Heart right ventricle (tissue), 16 donors: ENCODE data around the gene PGRMC2. TPM values are rescaled to one million over a fixed set of nuclear protein-coding genes. Genes with fewer than 3 reads are reported as not detected.

ENCODE experiments used
- ATAC-seq, 8 donors: fragments of 200-7000 bp; cut with Tn5 transposase; one replicate each; pipeline ENCODE4 v1.9.1; 2020; ENCODE audit warnings: mild to moderate bottlenecking in 8 of 8, moderate library complexity in 8 of 8, moderate number of reproducible peaks in 1 of 8
- DNase-seq, 2 donors: peaks; one replicate each; pipeline ENCODE4 v3.0.0-alpha.2; 2020
- H3K27ac ChIP-seq, 10 donors: fragments of 200-600 bp; sonication (generic) in 2 of 10; one replicate each; pipeline versions ENCODE4 v1.5.0 to v1.8.0; 2020 to 2022; ENCODE audit warnings: mild to moderate bottlenecking in 3 of 10
- H3K27me3 ChIP-seq, 7 donors: fragments of 200-600 bp; one replicate each; pipeline ENCODE4 v1.8.0; 2021 to 2022; ENCODE audit warnings: mild to moderate bottlenecking in 2 of 7
- H3K36me3 ChIP-seq, 9 donors: fragments of 200-600 bp; sonication (generic) in 1 of 9; one replicate each; pipeline versions ENCODE4 v1.5.0 to v1.8.0; 2020 to 2022; ENCODE audit warnings: mild to moderate bottlenecking in 2 of 9
- H3K4me1 ChIP-seq, 9 donors: fragments of 200-600 bp; sonication (generic) in 1 of 9; one replicate each; pipeline versions ENCODE4 v1.5.0 to v1.8.0; 2020 to 2022; ENCODE audit warnings: mild to moderate bottlenecking in 4 of 9
- H3K4me3 ChIP-seq, 10 donors: fragments of 200-600 bp; sonication (generic) in 2 of 10; one replicate each; pipeline versions ENCODE4 v1.5.0 to v1.8.0; 2020 to 2022; ENCODE audit warnings: mild to moderate bottlenecking in 7 of 10, moderate library complexity in 2 of 10
- H3K9me3 ChIP-seq, 11 donors: fragments of 200-600 bp in 10 of 11; sonication (generic) in 2 of 11; one replicate each; pipeline versions ENCODE4 v1.5.0 to v1.8.0; 2013 to 2022; ENCODE audit warnings: mild to moderate bottlenecking in 2 of 11, control low read depth in 1 of 11, moderate library complexity in 1 of 11
- CTCF ChIP-seq, 9 donors: fragments of 200-600 bp; sonication (generic) in 2 of 9; IDR thresholded peaks; one replicate each; pipeline versions ENCODE4 v1.5.0 to v1.8.0; 2021 to 2022; ENCODE audit warnings: antibody characterized with exemption in 9 of 9, mild to moderate bottlenecking in 5 of 9, moderate library complexity in 1 of 9
- WGBS, 2 donors: extraction: QIAGEN DNeasy Blood & Tissue Kit; methylation state at CpG; one replicate each; pipeline ENCODE4 v1.1.7; 2013; ENCODE audit warnings: inconsistent platforms in 1 of 2; 5-methylcytosine and 5-hydroxymethylcytosine counted together
- intact Hi-C, 10 donors: fragments of 100-400 bp; cut with DNase I; formaldehyde crosslinking; loops; one replicate each; pipeline versions ENCODE4 v1.11.1 to v1.14.2; 2022
- polyA plus RNA-seq, 2 donors: library from polyadenylated mRNA; stranded (reverse); fragments of 200-250 nt; gene quantifications; one replicate each; pipeline ENCODE4 v1.2.3, GENCODE V29; 2013
- total RNA-seq, 10 donors: library from RNA; stranded (reverse); fragmentation: NEBNext Ultra II Directional in 3 of 10; extraction: Animal tissue kit (Norgen Biotek cat#: 25700) in 3 of 10; gene quantifications; one replicate each; pipeline versions ENCODE4 v1.2.1 to v1.2.4, GENCODE V29; 2021 to 2023
- donor health status: Arrhythmogenic right ventricular cardiomyopathy.
- donor health status: ischemic (EF 13 %, LVEDD 7.1; RV severe dilation, severe dysfunction).
- donor health status: healthy with polysubstance abuse.
- donor health status: DM: no; HTN: yes; CAD: no.
- donor health status: DM: no; HTN: no; CAD: no.
- donor health status: ischemic (EF 25% LVEDD 6.9; RV normal size, moderate dysfunction).
- donor health status: ischemic (EF 25% LVEDD 5.7; RV mildly dilated, moderate dysfunction).
- donor health status: healthy.
- donor health status: DM: yes; HTN: yes; CAD: no.
- donor health status: Ischemic cardiomyopathy.
- donor health status: ischemic (EF 35%, LVEDD 5.7; RV mildly dilated, moderate dysfunction).
- donor health status: nonischemic (EF 11% LVEDD 7.7; RV severe dilation, severe dysfunction).
- donor health status: DM: yes; HTN: yes; CAD: no.
- donor health status: PGD.
- donor health status: ischemic (EF 29% LVEDD 5.4; RV normal size, mild dysfunction).
- donor health status: nonischemic (EF 23%, LVEDD 6.1; RV moderate dilation, normal function).

Gene PGRMC2
- total and polyA plus RNA-seq, 12 donors = 26.0 to 78.9 (median 66.6) TPM

- WGBS, 2 donors = 71 to 79% methylated on average over 2 of the region's 2 CpGs
- Histone ChIP-seq H3K4me3 (no peak overlapping the region), H3K36me3 (no peaks in the 10 kb centered on the region), H3K27me3 (no peaks in the 10 kb centered on the region), H3K4me1 (no peaks in the 10 kb centered on the region), H3K9me3 (peaks cover 0 to 7% (median 0%) of the 10 kb centered on the region in 11 donors), H3K27ac (no peak overlapping the region)
- intact Hi-C loops = no loop called here
- ATAC-seq (no peak), DNase-seq (no peak)
- no peak for TF ChIP-seq CTCF (IDR thresholded peaks at IDR 0.05)
Observed at GRCh38 chr4:128227991-128228571, 59.5 kb downstream of the PGRMC2 start.

GRCh38 chr4:128225148-128225547 lies 62.5 kb downstream of the PGRMC2 start:
- no peak for DNase-seq
- H3K4me1 ChIP-seq = peaks cover 0 to 5% (median 0%) of the 10 kb centered on the region in 9 donors
- TF ChIP-seq CTCF (IDR thresholded peaks at IDR 0.05) = no peak
- intact Hi-C loops = no loop called here
- no peak overlapping the region for H3K4me3 ChIP-seq
- no peaks in the 10 kb centered on the region for H3K27me3 ChIP-seq
- H3K27ac ChIP-seq = no peak overlapping the region
- H3K36me3 ChIP-seq = no peaks in the 10 kb centered on the region
- 66 to 70% methylated on average over 2 of the region's 2 CpGs for WGBS, 2 donors
- H3K9me3 ChIP-seq = peaks cover 0 to 4% (median 0%) of the 10 kb centered on the region in 11 donors
- no peak for ATAC-seq

DNA sequence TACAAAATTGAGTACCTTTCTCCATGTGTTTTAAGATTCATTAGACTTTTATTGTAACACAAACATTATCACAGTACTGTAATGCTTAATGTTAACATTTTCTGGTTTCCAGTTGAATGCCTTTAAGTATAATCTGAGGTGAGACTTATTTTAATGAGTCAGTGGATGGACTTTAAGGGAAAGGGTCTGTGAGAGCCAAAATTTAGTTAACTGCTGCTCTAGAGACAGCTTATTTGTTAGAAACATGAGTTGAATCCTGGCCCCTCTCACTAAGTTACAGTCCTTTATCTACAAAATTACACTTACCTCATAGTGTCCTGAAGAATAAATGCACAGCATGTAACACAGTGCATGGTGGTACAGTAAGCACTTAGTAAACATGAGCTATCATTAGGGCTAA lies 66.0 kb downstream of the PGRMC2 start:
- no peak for DNase-seq
- H3K4me1 ChIP-seq = peaks cover 0 to 10% (median 0%) of the 10 kb centered on the region in 9 donors
- peak in 1 of 8 donors; percentile 67 for ATAC-seq
- H3K27me3 ChIP-seq = no peaks in the 10 kb centered on the region
- no peak for TF ChIP-seq CTCF (IDR thresholded peaks at IDR 0.05)
- intact Hi-C loops = no loop called here
- H3K4me3 ChIP-seq = no peak overlapping the region
- H3K27ac ChIP-seq = no peak overlapping the region
- no peaks in the 10 kb centered on the region for H3K36me3 ChIP-seq
- H3K9me3 ChIP-seq = no peaks in the 10 kb centered on the region

GRCh38 chr4:128220286-128221235 lies 67.1 kb downstream of the PGRMC2 start:
- intact Hi-C loops = no loop called here
- H3K27me3 ChIP-seq = no peaks in the 10 kb centered on the region
- no peaks in the 10 kb centered on the region for H3K36me3 ChIP-seq
- H3K4me1 ChIP-seq = peaks cover 0 to 10% (median 0%) of the 10 kb centered on the region in 9 donors
- TF ChIP-seq CTCF (IDR thresholded peaks at IDR 0.05) = peak in 7 of 9 donors; percentile 19 to 49 (median 41)
- ATAC-seq (peak in 1 of 8 donors; percentile 37), DNase-seq (no peak)
- no peak overlapping the region for H3K27ac ChIP-seq
- H3K4me3 ChIP-seq = no peak overlapping the region
- H3K9me3 ChIP-seq = no peaks in the 10 kb centered on the region
- WGBS, 2 donors = 41 to 49% methylated on average over 8 of the region's 8 CpGs

Other genes starting within 250 kb of the PGRMC2 start
- gene LARP1B, start 226.5 kb downstream of the PGRMC2 start, total RNA-seq = 10 to 100 TPM; 14.5 to 20.3 (median 18.9) TPM
- gene LARP1B, start 226.5 kb downstream of the PGRMC2 start, polyA plus RNA-seq = 10 to 100 TPM; 17.4 to 19.9 TPM